Body of pancreas (tissue), 4 donors: ENCODE measurements around the gene DDX3X. TPM values are rescaled to one million over a fixed set of nuclear protein-coding genes. Genes with fewer than 3 reads are reported as not detected.

Source experiments
- ATAC-seq: fragments of 150-250 bp; one replicate; pipeline ENCODE4 v1.9.1; 2016
- DNase-seq, 4 donors: peaks; one replicate each; pipeline ENCODE4 v3.0.0-alpha.2; 2019
- H3K27ac ChIP-seq, 4 donors: fragments of 200-600 bp; sonication (generic); 1 replicate in 3 of 4; 2 replicates in 1 of 4; pipeline versions ENCODE4 v1.5.1 to v1.6.1; 2016 to 2019; ENCODE audit warnings: mild to moderate bottlenecking in 1 of 4, mixed read lengths in 1 of 4, moderate library complexity in 1 of 4
- H3K27me3 ChIP-seq, 2 donors: fragments of 200-600 bp; sonication (generic); one replicate each; pipeline ENCODE4 v1.6.0; 2016; ENCODE audit warnings: mild to moderate bottlenecking in 1 of 2
- H3K36me3 ChIP-seq, 2 donors: fragments of 200-600 bp; sonication (generic); replicated peaks in 1 of 2; 2 replicates each; pipeline ENCODE4 v1.5.1; 2016; ENCODE audit warnings: low read depth in 2 of 2; ENCODE audit not compliant: insufficient read depth in 1 of 2
- H3K4me1 ChIP-seq: fragments of 200-600 bp; sonication (generic); one replicate; pipeline ENCODE4 v1.6.0; 2016
- H3K4me3 ChIP-seq, 2 donors: fragments of 200-600 bp; sonication (generic); 1 replicate in 1 of 2; 2 replicates in 1 of 2; pipeline ENCODE4 v1.5.1; 2016 to 2019
- H3K9me3 ChIP-seq, 3 donors: fragments of 200-600 bp; sonication (generic); 1 replicate in 2 of 3; 2 replicates in 1 of 3; pipeline ENCODE4 v1.5.1; 2016
- POLR2A ChIP-seq, 3 donors: fragments of 450-650 bp; IDR thresholded peaks; one replicate each; pipeline ENCODE4 v1.6.1; 2016; ENCODE audit warnings: antibody characterized with exemption in 3 of 3, mild to moderate bottlenecking in 2 of 3
- WGBS, 2 donors: methylation state at CpG; one replicate each; pipeline ENCODE4 v1.1.5; 2017; 5-methylcytosine and 5-hydroxymethylcytosine counted together
- intact Hi-C: fragments of 100-400 bp; cut with DNase I; formaldehyde crosslinking; loops from one replicate; pipeline ENCODE4 v1.15.1; 2023
- total RNA-seq, 2 donors: library from RNA; depleted of rRNA; stranded (reverse); fragments of >200 nt; gene quantifications; one replicate each; pipeline ENCODE4 v1.1.0, GENCODE V29; 2016
- TF ChIP-seq, protein P1 (sequence below), 7 experiments: fragments of 450-650 bp in 4 of 7; fragments of 200-600 bp in 3 of 7; sonication (generic) in 3 of 7; IDR thresholded peaks; one replicate each; pipeline ENCODE4 v1.5.1; 2016 to 2019; ENCODE audit warnings: antibody characterized with exemption in 7 of 7

The DDX3X gene
- total RNA-seq, 2 donors from 2014 or later = 104 to 127 TPM

DNA sequence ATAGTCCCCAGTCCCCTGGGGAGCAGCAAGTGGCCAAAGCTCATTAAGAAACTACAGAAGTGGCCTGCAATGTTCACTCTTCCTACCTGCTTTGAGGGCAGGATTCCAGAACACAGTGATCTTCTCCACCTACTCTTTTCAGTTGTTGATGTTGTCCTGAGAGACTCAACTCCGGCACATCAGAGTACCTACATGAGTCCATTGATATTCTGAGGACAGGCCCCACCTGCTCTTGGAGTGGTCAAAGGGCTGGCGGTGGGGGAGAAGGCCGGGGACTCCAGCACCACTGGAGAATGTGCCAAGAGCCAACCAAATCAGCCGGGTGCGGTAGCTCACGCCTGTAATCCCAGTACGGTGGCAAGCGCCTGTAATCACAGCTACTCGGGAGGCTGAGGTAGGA is 29.8 kb upstream of the DDX3X start:
- Histone ChIP-seq H3K4me3 (no peak overlapping the region), H3K9me3 (no peaks in the 10 kb centered on the region), H3K36me3 (no peaks in the 10 kb centered on the region), H3K4me1 (no peaks in the 10 kb centered on the region), H3K27ac (no peak overlapping the region), H3K27me3 (no peaks in the 10 kb centered on the region)
- DNase-seq (no peak), ATAC-seq (no peak)
- intact Hi-C loops = no loop called here
- WGBS, 2 donors = 95 to 100% methylated on average over 1 to 9 of the region's 9 CpGs
- no peak for TF ChIP-seq POLR2A (IDR thresholded peaks at IDR 0.05)
- TF ChIP-seq, protein P1, sequence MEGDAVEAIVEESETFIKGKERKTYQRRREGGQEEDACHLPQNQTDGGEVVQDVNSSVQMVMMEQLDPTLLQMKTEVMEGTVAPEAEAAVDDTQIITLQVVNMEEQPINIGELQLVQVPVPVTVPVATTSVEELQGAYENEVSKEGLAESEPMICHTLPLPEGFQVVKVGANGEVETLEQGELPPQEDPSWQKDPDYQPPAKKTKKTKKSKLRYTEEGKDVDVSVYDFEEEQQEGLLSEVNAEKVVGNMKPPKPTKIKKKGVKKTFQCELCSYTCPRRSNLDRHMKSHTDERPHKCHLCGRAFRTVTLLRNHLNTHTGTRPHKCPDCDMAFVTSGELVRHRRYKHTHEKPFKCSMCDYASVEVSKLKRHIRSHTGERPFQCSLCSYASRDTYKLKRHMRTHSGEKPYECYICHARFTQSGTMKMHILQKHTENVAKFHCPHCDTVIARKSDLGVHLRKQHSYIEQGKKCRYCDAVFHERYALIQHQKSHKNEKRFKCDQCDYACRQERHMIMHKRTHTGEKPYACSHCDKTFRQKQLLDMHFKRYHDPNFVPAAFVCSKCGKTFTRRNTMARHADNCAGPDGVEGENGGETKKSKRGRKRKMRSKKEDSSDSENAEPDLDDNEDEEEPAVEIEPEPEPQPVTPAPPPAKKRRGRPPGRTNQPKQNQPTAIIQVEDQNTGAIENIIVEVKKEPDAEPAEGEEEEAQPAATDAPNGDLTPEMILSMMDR (IDR thresholded peaks at IDR 0.05) = no peak

DNA sequence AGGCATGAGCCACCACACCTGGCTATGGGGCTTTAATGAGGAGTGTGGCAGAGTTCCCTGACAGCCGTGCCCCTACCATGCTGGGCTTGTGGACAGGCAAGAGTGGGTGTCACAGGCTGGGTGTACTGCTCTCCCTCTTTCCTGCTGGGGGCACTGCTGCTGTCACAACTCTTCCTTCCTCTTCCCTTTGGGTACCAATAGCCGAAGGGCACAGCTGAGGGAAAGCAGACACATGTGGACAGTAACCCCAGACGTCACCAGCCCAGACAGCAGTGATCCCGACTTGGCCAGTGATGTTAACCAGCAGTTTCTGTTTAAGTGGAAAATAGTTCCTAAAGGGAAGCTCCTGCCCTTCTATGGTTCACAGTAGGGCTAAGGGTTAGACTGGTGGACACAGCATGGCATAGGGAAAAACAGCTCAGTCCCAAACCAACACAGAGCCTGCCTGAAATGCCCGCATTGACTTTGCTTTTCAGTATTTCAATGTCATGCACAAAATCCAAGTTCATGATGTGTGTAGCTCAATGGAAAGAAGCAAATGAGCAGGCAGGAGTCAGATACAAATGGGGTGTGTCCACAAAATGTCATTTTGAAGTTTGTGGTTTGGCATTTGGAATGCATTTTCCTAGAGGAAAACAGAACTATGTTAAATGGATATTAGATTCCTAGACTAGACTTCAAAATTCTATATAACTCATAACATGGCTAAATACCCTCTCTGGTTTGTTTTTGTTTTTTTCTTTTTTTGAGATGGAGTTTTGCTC is 24.9 kb upstream of the DDX3X start:
- Histone ChIP-seq H3K36me3 (no peaks in the 10 kb centered on the region), H3K27me3 (no peaks in the 10 kb centered on the region), H3K4me1 (no peaks in the 10 kb centered on the region), H3K4me3 (no peak overlapping the region), H3K9me3 (no peaks in the 10 kb centered on the region), H3K27ac (no peak overlapping the region)
- peak in 1 of 4 donors; percentile 15 for DNase-seq
- 65 to 82% methylated on average over 2 to 5 of the region's 5 CpGs for WGBS, 2 donors
- intact Hi-C loops = no loop called here
- no peak for TF ChIP-seq POLR2A (IDR thresholded peaks at IDR 0.05)
- TF ChIP-seq, protein P1 (IDR thresholded peaks at IDR 0.05) = no peak
- no peak for ATAC-seq

DNA sequence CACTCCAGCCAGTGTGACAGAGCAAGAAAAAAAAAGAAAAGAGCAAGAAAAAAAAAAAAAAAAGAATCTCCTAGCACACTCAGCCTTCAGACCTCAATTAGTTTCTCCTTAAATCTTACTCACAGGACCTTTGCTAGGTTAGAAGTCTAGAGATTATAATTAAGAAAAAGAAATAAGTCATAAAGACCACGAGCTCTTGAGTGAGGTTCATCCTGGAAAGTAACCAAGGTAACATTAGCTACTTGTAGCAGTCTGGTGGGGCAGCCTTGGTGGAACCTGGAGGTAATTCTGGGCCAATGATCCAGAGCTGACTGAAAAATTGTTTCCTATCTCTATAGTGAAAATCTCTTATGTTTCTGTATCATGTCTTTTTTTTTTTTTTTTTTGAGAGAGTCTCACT is 21.2 kb upstream of the DDX3X start:
- Histone ChIP-seq H3K36me3 (no peaks in the 10 kb centered on the region), H3K9me3 (no peaks in the 10 kb centered on the region), H3K4me1 (no peaks in the 10 kb centered on the region), H3K4me3 (no peak overlapping the region), H3K27ac (no peak overlapping the region), H3K27me3 (no peaks in the 10 kb centered on the region)
- intact Hi-C loops = no loop called here
- WGBS, 2 donors = 80 to 91% methylated on average over 1 of the region's 1 CpG
- TF ChIP-seq POLR2A (IDR thresholded peaks at IDR 0.05) = no peak
- TF ChIP-seq, protein P1 (IDR thresholded peaks at IDR 0.05) = no peak
- no peak for ATAC-seq
- no peak for DNase-seq

DNA sequence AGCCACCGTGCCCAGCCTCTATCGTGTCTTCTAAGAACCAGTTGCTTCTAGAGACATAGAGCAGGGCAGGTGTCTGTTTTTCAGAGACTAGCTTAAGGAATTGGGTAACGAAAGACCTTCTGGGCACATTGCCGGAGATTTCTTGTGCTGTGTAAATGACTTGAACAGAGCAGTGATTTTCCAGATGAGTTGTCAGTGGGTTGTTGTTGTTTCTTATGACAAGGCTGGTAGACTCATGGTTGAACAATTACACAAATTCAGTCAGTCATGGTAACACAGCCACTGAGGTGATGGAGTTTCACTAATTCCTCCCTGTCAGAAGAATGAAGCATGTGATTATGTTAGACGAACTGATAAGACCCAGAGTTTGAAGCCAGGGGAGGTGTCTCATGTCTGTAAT is 20.5 kb upstream of the DDX3X start:
- ATAC-seq (no peak), DNase-seq (no peak)

More for the DNA sequence above, 20.5 kb upstream of the DDX3X start:
- H3K27me3 ChIP-seq = no peaks in the 10 kb centered on the region
- no peaks in the 10 kb centered on the region for H3K4me1 ChIP-seq
- no peaks in the 10 kb centered on the region for H3K36me3 ChIP-seq
- H3K4me3 ChIP-seq = no peak overlapping the region
- no peaks in the 10 kb centered on the region for H3K9me3 ChIP-seq
- WGBS, 2 donors = 83 to 91% methylated on average over 1 to 4 of the region's 5 CpGs
- TF ChIP-seq, protein P1 (IDR thresholded peaks at IDR 0.05) = no peak
- no peak overlapping the region for H3K27ac ChIP-seq
- intact Hi-C loops = no loop called here
